HG03103 (cell line): ENCODE data around the gene LPCAT2.

Experiments
- ATAC-seq: cut with Tn5 transposase; IDR thresholded peaks from one replicate; pipeline ENCODE4 v1.9.1; 2021; ENCODE audit warnings: low read depth; ENCODE audit not compliant: unreplicated experiment

Gene LPCAT2

DNA sequence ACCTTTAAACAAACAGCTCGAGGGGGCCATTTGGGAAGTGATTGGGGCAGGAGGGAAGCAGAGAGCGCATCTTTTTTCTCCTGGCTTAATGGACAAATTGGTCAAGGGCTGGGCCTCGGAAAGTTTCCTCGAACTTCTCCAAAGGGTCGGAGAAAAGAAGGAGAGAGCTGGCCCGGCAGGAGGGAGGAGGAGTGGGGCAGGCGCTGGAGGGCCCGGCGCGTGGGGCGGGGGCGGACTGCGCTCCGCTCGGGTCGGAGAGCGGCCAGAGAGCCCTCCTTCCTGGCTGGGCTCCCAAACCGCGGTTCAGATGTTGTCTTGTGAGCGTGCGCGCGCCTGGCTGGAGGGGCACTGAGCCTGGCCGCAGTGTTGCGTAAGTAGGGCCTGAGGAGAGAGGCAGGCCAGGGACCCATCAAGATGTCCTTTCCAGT lies 28.6 kb upstream of the LPCAT2 start:
- no peak for ATAC-seq

DNA sequence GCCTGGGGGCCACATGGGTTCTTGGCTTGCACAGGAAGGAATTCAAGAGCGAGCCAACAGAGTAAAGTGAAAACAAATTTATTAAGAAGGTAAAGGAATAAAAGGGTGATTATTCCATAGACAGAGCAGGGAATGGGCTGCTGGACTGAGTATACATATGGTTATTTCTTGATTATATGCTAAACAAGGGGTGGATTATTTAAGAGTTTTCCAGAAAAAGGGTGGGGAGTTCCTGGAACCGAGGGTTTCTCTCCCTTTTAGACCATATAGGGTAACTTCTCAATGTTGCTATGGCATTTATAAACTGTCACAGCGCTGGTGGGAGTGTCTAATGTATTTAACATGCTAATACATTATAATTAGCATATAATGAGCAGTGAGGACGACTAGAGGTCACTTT lies 27.8 kb upstream of the LPCAT2 start:
- no peak for ATAC-seq

DNA sequence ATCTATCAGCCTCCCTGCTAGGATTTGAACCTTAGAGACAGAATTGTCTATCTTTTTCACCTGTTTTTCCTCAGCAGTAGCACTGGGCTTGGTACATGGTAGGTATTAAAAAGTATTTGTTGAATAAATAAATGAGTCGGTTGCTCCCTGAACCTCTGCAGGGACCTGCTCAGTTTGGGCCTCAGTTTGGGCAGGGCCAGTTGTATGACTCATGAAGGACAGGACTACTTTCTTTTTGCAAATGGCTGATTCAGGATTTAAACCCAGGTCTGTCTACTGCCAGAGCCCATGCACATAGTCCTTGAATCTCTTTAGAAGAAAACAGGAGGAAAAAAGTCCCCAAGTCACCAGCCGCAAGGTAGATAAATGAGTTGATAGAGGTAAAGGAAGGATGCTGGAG lies 26.8 kb upstream of the LPCAT2 start:
- ATAC-seq: no peak

DNA sequence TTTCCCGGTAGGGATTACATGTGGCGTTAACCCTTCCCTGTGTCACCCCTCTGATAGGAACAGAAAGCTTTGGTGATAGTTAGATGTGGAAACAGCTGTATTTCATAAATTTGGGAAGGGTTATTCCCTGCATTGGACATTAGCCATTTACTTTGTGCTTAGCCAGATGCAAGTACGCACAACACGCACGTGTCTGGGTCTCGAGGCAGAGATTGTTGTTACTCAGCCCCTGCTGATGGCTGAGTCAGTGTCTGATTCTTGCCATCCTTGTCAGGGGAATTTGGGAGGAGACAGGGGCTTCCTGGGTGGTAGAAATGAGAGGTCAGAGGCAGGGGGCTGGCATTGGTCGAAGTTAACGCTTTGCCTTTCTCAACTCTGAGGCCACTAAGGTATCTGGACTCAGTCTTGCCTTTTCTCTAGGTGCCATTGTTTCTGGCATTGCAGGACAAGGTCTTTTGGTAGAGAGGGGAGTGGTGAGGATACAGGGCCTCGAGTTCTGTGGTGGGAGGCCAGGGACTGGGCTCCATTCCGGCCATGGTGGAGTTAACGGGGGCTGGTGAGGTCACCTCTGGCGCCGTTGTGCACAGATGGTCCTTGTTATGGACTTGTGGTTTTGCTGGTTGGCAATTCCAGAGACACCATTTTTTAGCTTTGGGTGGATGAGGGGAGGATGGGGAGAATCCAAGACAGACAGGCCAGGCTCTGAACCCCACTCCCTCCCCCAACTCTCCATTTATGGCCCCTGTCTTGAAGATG lies 21.6 kb upstream of the LPCAT2 start:
- ATAC-seq: no peak

DNA sequence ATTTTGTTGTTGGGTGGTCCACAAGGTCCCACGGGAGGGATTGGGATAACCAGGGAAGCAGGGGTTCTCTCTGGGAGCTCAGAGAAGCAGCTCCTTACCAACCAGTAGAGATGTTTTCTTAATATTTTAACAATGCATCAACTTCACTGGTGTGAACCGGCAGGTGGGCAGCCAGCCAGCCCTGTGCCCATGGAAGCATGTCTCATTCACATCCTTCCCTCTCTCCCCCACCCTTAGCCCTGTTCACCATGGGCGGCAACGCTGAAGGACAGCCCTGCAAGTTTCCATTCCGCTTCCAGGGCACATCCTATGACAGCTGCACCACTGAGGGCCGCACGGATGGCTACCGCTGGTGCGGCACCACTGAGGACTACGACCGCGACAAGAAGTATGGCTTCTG lies 20.6 kb upstream of the LPCAT2 start:
- ATAC-seq: no peak

DNA sequence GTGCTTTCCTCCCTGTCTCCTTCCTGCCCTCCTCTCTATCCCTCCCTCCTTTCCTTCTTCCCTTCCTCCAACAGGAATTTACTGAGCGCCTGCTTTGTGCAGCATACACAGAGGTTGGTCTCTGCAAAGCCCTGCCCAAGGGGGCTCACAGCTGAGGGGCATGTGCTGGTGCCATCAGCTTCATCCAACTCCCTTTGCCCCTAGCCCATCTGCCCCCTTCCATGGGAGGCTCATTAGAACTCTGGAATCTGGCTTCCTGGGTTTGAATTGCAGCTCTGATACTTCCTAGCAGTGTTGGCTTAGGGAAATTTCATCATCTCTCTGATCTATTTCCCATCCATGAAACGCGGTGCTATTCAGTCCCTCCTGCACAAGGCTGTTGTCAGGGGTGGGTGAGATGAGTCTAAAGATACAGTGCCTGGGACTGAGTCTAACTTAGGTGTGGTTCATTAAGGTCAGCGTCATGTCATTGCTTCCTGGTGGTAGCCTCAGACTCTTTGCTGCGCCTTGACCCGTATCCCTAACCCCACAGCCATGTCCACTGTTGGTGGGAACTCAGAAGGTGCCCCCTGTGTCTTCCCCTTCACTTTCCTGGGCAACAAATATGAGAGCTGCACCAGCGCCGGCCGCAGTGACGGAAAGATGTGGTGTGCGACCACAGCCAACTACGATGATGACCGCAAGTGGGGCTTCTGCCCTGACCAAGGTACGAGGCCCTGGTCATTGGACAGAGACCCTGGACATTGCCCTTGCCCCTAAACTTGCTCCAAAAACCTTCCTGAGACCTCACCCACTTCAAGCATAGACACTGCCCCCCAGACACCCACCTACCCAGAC lies 19.5 kb upstream of the LPCAT2 start:
- ATAC-seq: no peak

DNA sequence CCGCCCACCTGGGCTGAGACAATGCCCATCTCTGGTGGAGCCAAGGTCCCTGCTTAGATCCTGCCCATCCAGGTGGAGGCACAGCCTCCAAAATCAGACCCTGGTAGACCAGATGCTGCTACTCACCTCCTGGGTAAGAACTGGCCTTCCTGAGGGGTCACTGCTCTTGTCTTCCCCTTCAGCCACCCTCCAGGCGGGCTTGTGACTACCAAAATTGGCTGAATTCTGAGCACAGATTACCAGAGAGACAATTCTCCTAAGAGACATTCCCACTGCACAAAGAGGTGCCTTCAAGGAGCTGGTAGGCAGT lies 19.0 kb upstream of the LPCAT2 start:
- ATAC-seq: no peak

DNA sequence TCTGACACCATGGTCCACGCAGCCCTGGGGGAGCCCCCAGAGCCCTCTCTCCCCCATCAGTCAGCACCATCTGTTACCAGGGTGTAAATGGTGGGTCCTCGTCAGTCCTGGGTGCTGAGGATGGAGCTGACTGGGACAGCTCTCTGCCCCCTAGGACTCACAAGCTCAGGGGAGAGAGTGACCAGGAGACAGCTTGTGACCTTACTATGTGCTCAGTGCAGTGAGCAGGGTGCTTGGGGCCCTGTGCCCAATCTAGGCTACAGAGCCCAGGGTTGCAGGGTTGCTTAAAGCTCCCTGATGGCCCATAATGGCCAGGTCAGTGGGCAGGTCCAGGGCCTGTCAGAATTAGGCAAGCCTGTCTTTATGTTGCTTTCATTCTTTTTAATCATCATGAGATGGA lies 18.6 kb upstream of the LPCAT2 start:
- ATAC-seq: no peak

DNA sequence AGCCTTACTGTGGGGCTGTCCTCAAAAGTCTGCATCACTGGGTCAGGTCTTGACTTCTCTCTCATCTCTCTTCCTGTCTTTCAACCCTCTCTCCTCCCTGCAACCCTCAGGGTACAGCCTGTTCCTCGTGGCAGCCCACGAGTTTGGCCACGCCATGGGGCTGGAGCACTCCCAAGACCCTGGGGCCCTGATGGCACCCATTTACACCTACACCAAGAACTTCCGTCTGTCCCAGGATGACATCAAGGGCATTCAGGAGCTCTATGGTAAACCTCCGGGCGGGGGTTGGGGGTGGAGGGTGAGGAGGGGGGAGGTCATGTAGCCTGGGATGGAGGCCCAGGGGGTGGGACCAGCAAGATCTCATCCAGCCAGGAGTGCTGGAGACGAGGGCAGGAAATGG lies 17.2 kb upstream of the LPCAT2 start:
- ATAC-seq: no peak

DNA sequence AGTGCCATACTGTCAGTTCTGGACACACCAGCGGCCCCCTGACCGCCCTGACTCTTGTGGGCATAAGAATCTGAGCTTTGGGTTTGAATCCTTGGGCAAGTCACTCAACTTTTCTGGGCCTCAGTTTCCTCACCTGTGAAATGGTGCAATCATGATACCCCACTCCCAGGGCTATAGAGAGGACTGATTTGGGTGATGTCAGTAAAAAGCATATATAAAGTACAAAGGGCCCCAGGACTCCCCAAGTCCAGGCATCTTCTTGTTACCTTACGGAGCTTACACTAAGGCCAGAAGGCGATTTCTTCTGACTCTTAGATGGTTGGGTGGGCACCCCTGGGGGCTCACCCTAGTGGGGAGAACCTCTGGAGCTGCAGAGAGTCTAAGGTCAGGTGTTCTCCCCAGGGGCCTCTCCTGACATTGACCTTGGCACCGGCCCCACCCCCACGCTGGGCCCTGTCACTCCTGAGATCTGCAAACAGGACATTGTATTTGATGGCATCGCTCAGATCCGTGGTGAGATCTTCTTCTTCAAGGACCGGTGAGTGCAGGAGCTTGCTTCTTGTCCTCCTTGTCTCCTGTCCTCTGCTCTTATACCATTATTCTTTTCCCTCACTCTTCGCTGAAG lies 16.0 kb upstream of the LPCAT2 start:
- ATAC-seq: no peak

DNA sequence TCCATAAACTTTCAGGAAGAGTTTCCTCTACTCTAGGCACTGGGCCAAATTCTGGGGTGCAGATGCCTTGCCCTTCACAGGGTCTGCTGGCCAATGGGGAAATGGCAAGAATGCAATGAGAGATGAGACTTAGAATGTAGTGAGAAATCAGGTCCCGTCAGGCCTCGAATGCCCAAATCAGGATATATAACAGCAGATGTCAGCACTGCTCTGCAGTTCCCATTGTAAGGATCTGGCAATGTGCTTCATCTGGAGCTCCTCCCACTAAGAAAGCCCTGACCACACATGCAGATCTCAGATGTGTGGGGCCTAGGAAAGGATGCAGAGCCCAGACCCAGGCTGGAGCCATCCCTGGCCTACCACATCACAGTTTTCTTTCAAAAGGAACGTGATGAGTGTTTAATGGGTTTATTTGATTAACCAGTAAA lies 13.9 kb upstream of the LPCAT2 start:
- ATAC-seq: no peak

DNA sequence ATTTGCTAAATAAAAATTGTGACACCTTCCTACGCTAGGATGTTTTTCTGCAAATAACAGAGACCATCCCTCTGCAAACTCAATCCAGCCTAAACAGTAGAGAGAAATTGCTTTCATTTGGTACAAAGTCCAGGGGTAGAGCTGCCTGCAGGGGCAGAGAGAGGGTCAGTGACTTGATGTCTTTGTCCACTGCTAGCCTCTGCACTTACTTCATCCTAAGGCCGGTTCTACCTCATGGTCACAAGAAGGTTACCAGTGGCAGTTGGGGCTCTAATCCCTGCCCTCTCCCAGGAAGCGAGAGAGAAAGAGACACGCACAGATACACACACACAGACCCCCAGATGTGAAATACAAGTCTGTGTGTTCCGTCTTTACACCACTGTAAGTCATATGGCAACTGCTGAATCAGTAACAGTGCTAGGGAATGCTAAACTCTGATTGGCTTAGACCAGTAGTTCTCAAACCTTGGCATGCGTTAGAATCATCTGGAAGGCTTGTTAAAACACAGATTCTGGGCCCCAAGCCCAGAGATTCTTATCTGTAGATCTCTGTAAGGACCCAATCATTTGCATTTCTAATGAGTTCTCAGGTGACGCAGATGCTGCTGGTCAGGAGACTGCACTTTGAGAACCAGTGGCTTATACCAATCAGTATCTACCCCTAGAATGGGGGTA lies 13.1 kb upstream of the LPCAT2 start:
- ATAC-seq: no peak

DNA sequence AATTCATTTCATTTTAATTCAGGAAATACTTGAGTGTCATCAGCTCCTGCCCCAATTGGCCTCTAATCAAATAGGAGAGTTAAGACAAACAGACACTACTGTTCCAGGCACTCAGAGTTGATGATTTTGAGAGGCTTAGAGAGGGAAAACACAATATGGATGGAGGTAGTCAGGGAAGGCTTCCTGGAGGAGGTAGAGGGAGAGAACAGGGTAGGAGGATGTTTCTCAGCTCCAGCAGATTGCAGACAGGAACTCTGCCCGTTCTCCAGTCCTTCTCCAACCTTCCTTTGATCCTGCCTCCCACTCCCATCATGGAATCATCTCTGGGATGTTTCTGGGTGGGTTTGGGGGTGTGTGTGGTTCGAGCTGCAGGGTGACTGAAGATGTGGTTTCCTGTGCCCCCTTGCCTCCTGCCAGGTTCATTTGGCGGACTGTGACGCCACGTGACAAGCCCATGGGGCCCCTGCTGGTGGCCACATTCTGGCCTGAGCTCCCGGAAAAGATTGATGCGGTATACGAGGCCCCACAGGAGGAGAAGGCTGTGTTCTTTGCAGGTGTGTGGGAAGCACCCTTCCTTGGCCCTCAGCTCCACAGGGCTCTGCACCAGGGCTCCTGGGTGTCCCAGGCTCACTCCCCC lies 12.2 kb upstream of the LPCAT2 start:
- no peak for ATAC-seq

DNA sequence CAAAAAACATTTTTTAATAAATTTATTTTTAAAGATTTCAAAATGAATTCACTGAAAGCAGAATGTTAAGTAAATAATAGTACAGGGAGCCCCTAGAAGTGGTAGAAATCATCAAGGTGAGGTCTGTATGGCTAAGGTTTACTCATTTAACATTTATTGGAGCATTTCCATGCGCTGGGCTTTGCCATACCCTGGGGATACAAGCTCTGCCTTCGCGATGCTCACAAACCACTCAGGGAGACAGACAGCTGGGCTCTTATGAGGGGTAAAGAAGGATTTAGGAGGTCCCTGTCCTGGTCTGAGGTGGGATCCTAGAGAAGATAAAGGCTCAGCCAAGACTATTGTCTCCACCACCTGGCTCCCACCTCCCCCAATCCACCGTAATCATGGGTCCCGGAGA lies 11.3 kb upstream of the LPCAT2 start:
- ATAC-seq: no peak

DNA sequence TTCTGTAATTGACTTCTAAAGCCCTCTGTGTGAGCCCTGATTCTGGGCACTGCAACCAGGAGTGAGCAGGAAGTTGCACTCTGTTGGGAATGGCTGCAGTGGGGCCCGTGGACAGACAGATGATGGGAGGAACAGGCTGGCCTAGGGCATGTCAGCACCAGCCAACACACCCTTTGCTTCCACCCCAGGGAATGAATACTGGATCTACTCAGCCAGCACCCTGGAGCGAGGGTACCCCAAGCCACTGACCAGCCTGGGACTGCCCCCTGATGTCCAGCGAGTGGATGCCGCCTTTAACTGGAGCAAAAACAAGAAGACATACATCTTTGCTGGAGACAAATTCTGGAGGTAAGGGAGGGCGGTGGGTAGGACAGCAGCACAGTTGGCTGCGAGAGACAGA lies 10.8 kb upstream of the LPCAT2 start:
- no peak for ATAC-seq

DNA sequence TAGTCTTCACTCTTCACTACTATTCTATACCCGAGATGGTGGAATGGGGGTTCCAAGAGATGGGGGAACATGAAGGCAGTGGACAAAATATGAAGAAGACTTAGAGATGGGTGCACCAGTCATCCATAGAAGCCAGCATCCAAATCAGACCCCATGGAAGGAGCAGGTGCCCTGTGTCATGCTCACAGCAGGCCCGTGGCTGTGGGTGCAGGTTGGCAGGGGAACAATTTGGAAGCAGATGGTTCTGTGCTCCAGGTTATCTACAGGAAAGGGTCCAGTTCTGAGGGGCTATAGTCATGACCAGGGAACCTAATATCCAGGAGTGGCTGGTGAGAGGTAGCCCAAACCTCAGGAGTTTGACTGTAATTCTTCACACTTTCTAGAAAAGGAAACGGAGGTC lies 9.6 kb upstream of the LPCAT2 start:
- ATAC-seq: no peak

DNA sequence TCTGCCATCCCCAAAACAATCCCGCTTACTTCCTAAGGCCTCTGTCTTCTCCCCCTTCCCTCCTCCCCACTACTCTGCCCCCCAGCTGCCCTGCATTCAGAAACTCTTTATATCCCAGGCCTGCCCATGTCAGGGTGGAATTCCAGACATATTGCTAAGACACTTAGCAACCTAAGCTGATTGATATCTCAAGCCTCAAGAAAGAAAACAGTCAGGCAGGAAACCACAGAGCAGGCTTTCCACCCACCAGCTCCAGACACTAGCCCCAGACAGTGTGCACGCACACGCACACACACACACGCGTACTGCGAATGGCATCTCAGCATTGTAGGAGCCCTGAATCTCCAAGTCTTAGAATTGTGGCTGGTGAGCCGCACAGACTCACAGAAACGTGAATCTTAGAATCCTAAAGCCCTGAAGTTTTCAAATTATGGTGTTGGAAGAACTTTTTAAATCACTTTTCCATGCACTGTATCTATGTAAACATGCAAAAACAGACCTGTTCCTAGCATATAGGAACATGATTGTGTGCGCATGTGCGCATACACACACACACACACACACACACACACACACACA lies 8.8 kb upstream of the LPCAT2 start:
- ATAC-seq: no peak

DNA sequence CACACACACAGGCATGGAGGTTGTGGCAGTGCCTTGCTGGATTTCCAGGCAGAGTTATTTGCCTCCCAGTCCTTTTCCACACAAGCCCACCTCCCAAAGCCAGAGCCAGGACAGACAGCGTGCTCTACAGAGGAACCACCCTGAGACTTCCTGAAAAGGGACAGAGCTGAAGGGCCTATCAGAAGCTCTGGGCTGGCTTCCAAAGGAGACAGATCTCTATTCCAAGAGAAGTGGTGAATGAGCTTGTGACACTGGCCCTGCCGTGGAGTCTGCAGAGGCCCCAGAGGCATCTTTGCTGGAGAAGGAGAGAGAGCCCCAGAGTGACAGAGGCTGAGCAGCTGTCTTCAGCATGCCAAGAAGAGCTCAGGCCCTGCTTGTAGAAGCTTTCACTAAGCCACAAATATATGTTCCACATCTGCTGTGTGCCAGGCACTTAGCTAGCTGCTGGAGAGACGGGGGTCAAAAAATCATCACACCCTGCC lies 8.3 kb upstream of the LPCAT2 start:
- no peak for ATAC-seq

DNA sequence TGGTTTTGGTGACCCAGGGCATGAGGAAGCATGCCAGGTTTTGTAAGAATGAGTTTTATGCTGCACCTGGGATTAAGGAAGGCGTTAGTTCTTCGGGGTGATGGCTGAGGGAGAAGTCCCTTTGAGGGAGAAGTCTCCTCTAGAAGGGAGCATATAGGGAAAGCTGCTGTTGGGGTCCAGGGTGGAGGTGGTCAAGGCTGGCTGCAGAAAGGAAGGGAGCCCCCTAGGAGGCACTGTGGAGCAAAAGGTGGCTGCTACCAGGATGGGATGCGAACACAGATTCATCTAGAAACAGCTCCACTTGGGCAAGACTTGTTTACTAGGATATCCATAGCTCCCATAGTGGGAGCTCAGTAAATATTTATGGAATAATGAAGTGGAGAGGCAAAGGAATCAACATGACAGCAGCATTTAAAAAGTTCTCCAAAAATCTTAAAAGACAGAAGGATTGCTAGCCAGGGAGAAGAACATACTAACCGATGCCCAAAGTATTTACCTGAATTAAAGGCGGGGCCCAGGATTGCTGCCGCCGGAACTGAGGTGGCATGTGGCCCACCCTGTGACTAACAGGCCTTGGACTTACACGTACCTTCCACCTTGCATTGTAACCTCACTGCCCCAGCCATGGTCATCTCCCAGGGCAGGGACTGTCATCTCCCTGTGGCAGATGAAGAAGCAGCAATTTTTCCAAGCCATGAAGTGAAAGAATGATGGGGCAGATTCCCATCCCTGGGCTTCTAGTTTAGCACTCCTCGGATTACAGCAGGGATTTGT lies 7.1 kb upstream of the LPCAT2 start:
- no peak for ATAC-seq
